ENCODE data around the gene SCT.
"Not testable (repeated sequence)": the region's sequence is repeated elsewhere in the genome, so short reads cannot be mapped to it uniquely, and the experiment has no call there.

SCT gene

GRCh38 chr11:626475-627307 lies at the start of gene SCT:
Gene SCT, minus strand, starts transcription at chr11:627181. Its CDS starts 38 bp downstream, at chr11:627143.
- no peak for DNase-seq (ENCODE audit: low spot score)

- DNase-seq (ENCODE audit: low spot score), result no peak
Observed at GRCh38 chr11:674406-674805, 47.4 kb upstream of the SCT start.

GRCh38 chr11:673866-674265 lies 46.9 kb upstream of the SCT start:
- no peak for DNase-seq (ENCODE audit: low spot score)

- no peak for DNase-seq (ENCODE audit: low spot score)
Observed at GRCh38 chr11:665704-666281, 38.8 kb upstream of the SCT start.

- DNase-seq (ENCODE audit: low spot score), result no peak
Observed at GRCh38 chr11:665062-665703, 38.2 kb upstream of the SCT start.

GRCh38 chr11:662689-663274 lies 35.8 kb upstream of the SCT start:
- peak; percentile 57 for DNase-seq (ENCODE audit: low spot score)

- no peak for DNase-seq (ENCODE audit: low spot score)
Observed at GRCh38 chr11:660681-661444, 33.9 kb upstream of the SCT start.

- DNase-seq (ENCODE audit: low spot score), result no peak
Observed at GRCh38 chr11:660281-660680, 33.3 kb upstream of the SCT start.

GRCh38 chr11:659532-660085 lies 32.6 kb upstream of the SCT start:
- no peak for DNase-seq (ENCODE audit: low spot score)

GRCh38 chr11:657691-658126 lies 30.7 kb upstream of the SCT start:
- DNase-seq (ENCODE audit: low spot score), result no peak

GRCh38 chr11:656866-657265 lies 29.9 kb upstream of the SCT start:
- DNase-seq (ENCODE audit: low spot score), result no peak

GRCh38 chr11:656426-656825 lies 29.4 kb upstream of the SCT start:
- no peak for DNase-seq (ENCODE audit: low spot score)

- DNase-seq (ENCODE audit: low spot score), result no peak
Observed at GRCh38 chr11:655036-655726, 28.2 kb upstream of the SCT start.

- not testable (repeated sequence) for DNase-seq (ENCODE audit: low spot score)
Observed at GRCh38 chr11:654444-654843, 27.5 kb upstream of the SCT start.

- DNase-seq (ENCODE audit: low spot score), result no peak
Observed at GRCh38 chr11:653837-654236, 26.9 kb upstream of the SCT start.

- DNase-seq (ENCODE audit: low spot score), result not testable (repeated sequence)
Observed at GRCh38 chr11:653136-653535, 26.2 kb upstream of the SCT start.

- DNase-seq (ENCODE audit: low spot score), result no peak
Observed at GRCh38 chr11:650482-650881, 23.5 kb upstream of the SCT start.

- not testable (repeated sequence) for DNase-seq (ENCODE audit: low spot score)
Observed at GRCh38 chr11:647672-648158, 20.7 kb upstream of the SCT start.

- no peak for DNase-seq (ENCODE audit: low spot score)
Observed at GRCh38 chr11:646214-646613, 19.2 kb upstream of the SCT start.

GRCh38 chr11:645536-645935 lies 18.6 kb upstream of the SCT start:
- DNase-seq (ENCODE audit: low spot score), result no peak
